ENCODE results near the gene DROSHA.
"Not testable (repeated sequence)": the region's sequence is repeated elsewhere in the genome, so short reads cannot be mapped to it uniquely, and the experiment has no call there.

The DROSHA gene

GRCh38 chr5:31531888-31532547 lies at the start of gene DROSHA, which contains the start of gene C5orf22:
DROSHA (minus strand) TSS chr5:31532093; CDS start chr5:31529059, 3,034 bp downstream.
C5orf22 (plus strand) TSS chr5:31532301; CDS start chr5:31532393, 92 bp downstream.
- DNase-seq: peak; percentile 83 to 88 (median 86)

GRCh38 chr5:31579558-31579957 lies 47.7 kb upstream of the DROSHA start:
- no peak for DNase-seq

- no peak for DNase-seq
These were observed 45.5 kb upstream of the DROSHA start for GRCh38 chr5:31577438-31577837.

GRCh38 chr5:31574772-31575171 lies 42.9 kb upstream of the DROSHA start:
- DNase-seq: no peak

- no peak for DNase-seq
These were observed 41.7 kb upstream of the DROSHA start for GRCh38 chr5:31573494-31574142.

- no peak for DNase-seq
These were observed 37.2 kb upstream of the DROSHA start for GRCh38 chr5:31569068-31569467.

GRCh38 chr5:31568302-31568835 lies 36.5 kb upstream of the DROSHA start:
- DNase-seq: no peak

- DNase-seq: not testable (repeated sequence)
These were observed 34.5 kb upstream of the DROSHA start for GRCh38 chr5:31566362-31566761.

- DNase-seq: no peak
These were observed 31.3 kb upstream of the DROSHA start for GRCh38 chr5:31563216-31563615.

- DNase-seq: no peak
These were observed 30.1 kb upstream of the DROSHA start for GRCh38 chr5:31561946-31562345.

GRCh38 chr5:31559942-31560341 lies 28.0 kb upstream of the DROSHA start:
- no peak for DNase-seq

GRCh38 chr5:31556461-31556860 lies 24.6 kb upstream of the DROSHA start:
- no peak for DNase-seq

- DNase-seq: no peak
These were observed 22.7 kb upstream of the DROSHA start for GRCh38 chr5:31554552-31554951.

GRCh38 chr5:31553863-31554262 lies 22.0 kb upstream of the DROSHA start:
- DNase-seq: no peak

- DNase-seq: no peak
These were observed 20.0 kb upstream of the DROSHA start for GRCh38 chr5:31551878-31552277.

GRCh38 chr5:31549114-31549513 lies 17.2 kb upstream of the DROSHA start:
- DNase-seq: not testable (repeated sequence)

GRCh38 chr5:31537851-31538250 lies 6.0 kb upstream of the DROSHA start:
- no peak for DNase-seq

- DNase-seq: no peak
These were observed 5.5 kb upstream of the DROSHA start for GRCh38 chr5:31537349-31537748.

- DNase-seq: no peak
These were observed 5.0 kb upstream of the DROSHA start for GRCh38 chr5:31536873-31537272.

- DNase-seq: no peak
These were observed 2.7 kb upstream of the DROSHA start for GRCh38 chr5:31534527-31535046.

GRCh38 chr5:31531543-31531887 lies 378 bp downstream of the DROSHA start:
- DNase-seq: peak in 3 of 6 experiments; percentile 20 to 49 (median 23)

GRCh38 chr5:31530541-31531265 lies 1.2 kb downstream of the DROSHA start:
- DNase-seq: no peak

- DNase-seq: no peak
These were observed 8.9 kb downstream of the DROSHA start for GRCh38 chr5:31523041-31523440.
